ENCODE measurements around the gene DDX10.

The DDX10 gene

GRCh38 chr11:108923413-108923812, 258.5 kb downstream of the DDX10 start:
- Histone ChIP-seq H3K9ac (ENCODE audit: low read depth in 1 of 2, low read length in 2 of 2) (no peak overlapping the region), H3K4me1 (ENCODE audit: control insufficient read depth in 2 of 2, insufficient read depth in 2 of 2, low read length in 2 of 2) (no peaks in the 10 kb centered on the region), H3K9me3 (ENCODE audit: control insufficient read depth in 2 of 2, low read length in 2 of 2) (no peaks in the 10 kb centered on the region), H3K4me3 (ENCODE audit: low read length in 2 of 2) (no peak overlapping the region), H3K27ac (ENCODE audit: low read depth in 2 of 2, low read length in 2 of 2) (no peak overlapping the region), H3K36me3 (ENCODE audit: control insufficient read depth in 2 of 2, insufficient read depth in 2 of 2, low read length in 2 of 2) (no peaks in the 10 kb centered on the region), H3K27me3 (ENCODE audit: control insufficient read depth in 2 of 2, insufficient read depth in 2 of 2, low read length in 2 of 2) (no peaks in the 10 kb centered on the region)

- H3K9ac ChIP-seq (ENCODE audit: low read depth in 1 of 2, low read length in 2 of 2), result no peak overlapping the region
- H3K27ac ChIP-seq (ENCODE audit: low read depth in 2 of 2, low read length in 2 of 2), result no peak overlapping the region
- H3K36me3 ChIP-seq (ENCODE audit: control insufficient read depth in 2 of 2, insufficient read depth in 2 of 2, low read length in 2 of 2), result no peaks in the 10 kb centered on the region
- H3K4me3 ChIP-seq (ENCODE audit: low read length in 2 of 2), result no peak overlapping the region
- H3K9me3 ChIP-seq (ENCODE audit: control insufficient read depth in 2 of 2, low read length in 2 of 2), result no peaks in the 10 kb centered on the region
- no peaks in the 10 kb centered on the region for H3K27me3 ChIP-seq (ENCODE audit: control insufficient read depth in 2 of 2, insufficient read depth in 2 of 2, low read length in 2 of 2)
- no peaks in the 10 kb centered on the region for H3K4me1 ChIP-seq (ENCODE audit: control insufficient read depth in 2 of 2, insufficient read depth in 2 of 2, low read length in 2 of 2)
Measured at GRCh38 chr11:108926171-108926840, 261.4 kb downstream of the DDX10 start.

GRCh38 chr11:108926841-108927577, 262.1 kb downstream of the DDX10 start:
- Histone ChIP-seq H3K27me3 (ENCODE audit: control insufficient read depth in 2 of 2, insufficient read depth in 2 of 2, low read length in 2 of 2) (no peaks in the 10 kb centered on the region), H3K27ac (ENCODE audit: low read depth in 2 of 2, low read length in 2 of 2) (no peak overlapping the region), H3K4me3 (ENCODE audit: low read length in 2 of 2) (no peak overlapping the region), H3K4me1 (ENCODE audit: control insufficient read depth in 2 of 2, insufficient read depth in 2 of 2, low read length in 2 of 2) (no peaks in the 10 kb centered on the region), H3K36me3 (ENCODE audit: control insufficient read depth in 2 of 2, insufficient read depth in 2 of 2, low read length in 2 of 2) (no peaks in the 10 kb centered on the region), H3K9ac (ENCODE audit: low read depth in 1 of 2, low read length in 2 of 2) (no peak overlapping the region), H3K9me3 (ENCODE audit: control insufficient read depth in 2 of 2, low read length in 2 of 2) (no peaks in the 10 kb centered on the region)

- Histone ChIP-seq H3K27me3 (ENCODE audit: control insufficient read depth in 2 of 2, insufficient read depth in 2 of 2, low read length in 2 of 2) (no peaks in the 10 kb centered on the region), H3K4me1 (ENCODE audit: control insufficient read depth in 2 of 2, insufficient read depth in 2 of 2, low read length in 2 of 2) (no peaks in the 10 kb centered on the region), H3K4me3 (ENCODE audit: low read length in 2 of 2) (no peak overlapping the region), H3K36me3 (ENCODE audit: control insufficient read depth in 2 of 2, insufficient read depth in 2 of 2, low read length in 2 of 2) (no peaks in the 10 kb centered on the region), H3K9ac (ENCODE audit: low read depth in 1 of 2, low read length in 2 of 2) (no peak overlapping the region), H3K9me3 (ENCODE audit: control insufficient read depth in 2 of 2, low read length in 2 of 2) (no peaks in the 10 kb centered on the region), H3K27ac (ENCODE audit: low read depth in 2 of 2, low read length in 2 of 2) (no peak overlapping the region)
Measured at GRCh38 chr11:108927791-108928545, 263.1 kb downstream of the DDX10 start.

GRCh38 chr11:108929241-108929640, 264.4 kb downstream of the DDX10 start:
- Histone ChIP-seq H3K4me3 (ENCODE audit: low read length in 2 of 2) (no peak overlapping the region), H3K27ac (ENCODE audit: low read depth in 2 of 2, low read length in 2 of 2) (no peak overlapping the region), H3K4me1 (ENCODE audit: control insufficient read depth in 2 of 2, insufficient read depth in 2 of 2, low read length in 2 of 2) (no peaks in the 10 kb centered on the region), H3K27me3 (ENCODE audit: control insufficient read depth in 2 of 2, insufficient read depth in 2 of 2, low read length in 2 of 2) (no peaks in the 10 kb centered on the region), H3K9me3 (ENCODE audit: control insufficient read depth in 2 of 2, low read length in 2 of 2) (no peaks in the 10 kb centered on the region), H3K9ac (ENCODE audit: low read depth in 1 of 2, low read length in 2 of 2) (no peak overlapping the region), H3K36me3 (ENCODE audit: control insufficient read depth in 2 of 2, insufficient read depth in 2 of 2, low read length in 2 of 2) (no peaks in the 10 kb centered on the region)

GRCh38 chr11:108931168-108931567, 266.3 kb downstream of the DDX10 start:
- Histone ChIP-seq H3K27me3 (ENCODE audit: control insufficient read depth in 2 of 2, insufficient read depth in 2 of 2, low read length in 2 of 2) (no peaks in the 10 kb centered on the region), H3K9me3 (ENCODE audit: control insufficient read depth in 2 of 2, low read length in 2 of 2) (no peaks in the 10 kb centered on the region), H3K36me3 (ENCODE audit: control insufficient read depth in 2 of 2, insufficient read depth in 2 of 2, low read length in 2 of 2) (no peaks in the 10 kb centered on the region), H3K9ac (ENCODE audit: low read depth in 1 of 2, low read length in 2 of 2) (no peak overlapping the region), H3K27ac (ENCODE audit: low read depth in 2 of 2, low read length in 2 of 2) (no peak overlapping the region), H3K4me1 (ENCODE audit: control insufficient read depth in 2 of 2, insufficient read depth in 2 of 2, low read length in 2 of 2) (no peaks in the 10 kb centered on the region), H3K4me3 (ENCODE audit: low read length in 2 of 2) (no peak overlapping the region)

- Histone ChIP-seq H3K4me3 (ENCODE audit: low read length in 2 of 2) (no peak overlapping the region), H3K9me3 (ENCODE audit: control insufficient read depth in 2 of 2, low read length in 2 of 2) (no peaks in the 10 kb centered on the region), H3K27me3 (ENCODE audit: control insufficient read depth in 2 of 2, insufficient read depth in 2 of 2, low read length in 2 of 2) (no peaks in the 10 kb centered on the region), H3K27ac (ENCODE audit: low read depth in 2 of 2, low read length in 2 of 2) (no peak overlapping the region), H3K36me3 (ENCODE audit: control insufficient read depth in 2 of 2, insufficient read depth in 2 of 2, low read length in 2 of 2) (no peaks in the 10 kb centered on the region), H3K9ac (ENCODE audit: low read depth in 1 of 2, low read length in 2 of 2) (no peak overlapping the region), H3K4me1 (ENCODE audit: control insufficient read depth in 2 of 2, insufficient read depth in 2 of 2, low read length in 2 of 2) (no peaks in the 10 kb centered on the region)
Measured at GRCh38 chr11:108933630-108934029, 268.8 kb downstream of the DDX10 start.

GRCh38 chr11:108934289-108934688, 269.4 kb downstream of the DDX10 start:
- Histone ChIP-seq H3K27ac (ENCODE audit: low read depth in 2 of 2, low read length in 2 of 2) (no peak overlapping the region), H3K4me1 (ENCODE audit: control insufficient read depth in 2 of 2, insufficient read depth in 2 of 2, low read length in 2 of 2) (no peaks in the 10 kb centered on the region), H3K27me3 (ENCODE audit: control insufficient read depth in 2 of 2, insufficient read depth in 2 of 2, low read length in 2 of 2) (no peaks in the 10 kb centered on the region), H3K9me3 (ENCODE audit: control insufficient read depth in 2 of 2, low read length in 2 of 2) (no peaks in the 10 kb centered on the region), H3K36me3 (ENCODE audit: control insufficient read depth in 2 of 2, insufficient read depth in 2 of 2, low read length in 2 of 2) (no peaks in the 10 kb centered on the region), H3K9ac (ENCODE audit: low read depth in 1 of 2, low read length in 2 of 2) (no peak overlapping the region), H3K4me3 (ENCODE audit: low read length in 2 of 2) (no peak overlapping the region)

- H3K4me1 ChIP-seq (ENCODE audit: control insufficient read depth in 2 of 2, insufficient read depth in 2 of 2, low read length in 2 of 2), result no peaks in the 10 kb centered on the region
- no peaks in the 10 kb centered on the region for H3K27me3 ChIP-seq (ENCODE audit: control insufficient read depth in 2 of 2, insufficient read depth in 2 of 2, low read length in 2 of 2)
- H3K27ac ChIP-seq (ENCODE audit: low read depth in 2 of 2, low read length in 2 of 2), result no peak overlapping the region
- no peaks in the 10 kb centered on the region for H3K36me3 ChIP-seq (ENCODE audit: control insufficient read depth in 2 of 2, insufficient read depth in 2 of 2, low read length in 2 of 2)
- no peaks in the 10 kb centered on the region for H3K9me3 ChIP-seq (ENCODE audit: control insufficient read depth in 2 of 2, low read length in 2 of 2)
- no peak overlapping the region for H3K4me3 ChIP-seq (ENCODE audit: low read length in 2 of 2)
- H3K9ac ChIP-seq (ENCODE audit: low read depth in 1 of 2, low read length in 2 of 2), result no peak overlapping the region
Measured at GRCh38 chr11:108934696-108935095, 269.8 kb downstream of the DDX10 start.

GRCh38 chr11:108937746-108938145, 272.9 kb downstream of the DDX10 start:
- Histone ChIP-seq H3K9ac (ENCODE audit: low read depth in 1 of 2, low read length in 2 of 2) (no peak overlapping the region), H3K27ac (ENCODE audit: low read depth in 2 of 2, low read length in 2 of 2) (no peak overlapping the region), H3K36me3 (ENCODE audit: control insufficient read depth in 2 of 2, insufficient read depth in 2 of 2, low read length in 2 of 2) (peaks cover 0 to 7% of the 10 kb centered on the region in 2 donors), H3K4me3 (ENCODE audit: low read length in 2 of 2) (no peak overlapping the region), H3K9me3 (ENCODE audit: control insufficient read depth in 2 of 2, low read length in 2 of 2) (no peaks in the 10 kb centered on the region), H3K4me1 (ENCODE audit: control insufficient read depth in 2 of 2, insufficient read depth in 2 of 2, low read length in 2 of 2) (no peaks in the 10 kb centered on the region), H3K27me3 (ENCODE audit: control insufficient read depth in 2 of 2, insufficient read depth in 2 of 2, low read length in 2 of 2) (no peaks in the 10 kb centered on the region)

Measured in mucosa of rectum (tissue), 2 donors.